ENCODE results near the gene TRPM1. TPM values are rescaled to one million over a fixed set of nuclear protein-coding genes. Genes with fewer than 3 reads are reported as not detected.

TRPM1 gene
- total RNA-seq, 4 donors from 2014 or later = 0.19 to 1.8 TPM; not detected in 2

DNA sequence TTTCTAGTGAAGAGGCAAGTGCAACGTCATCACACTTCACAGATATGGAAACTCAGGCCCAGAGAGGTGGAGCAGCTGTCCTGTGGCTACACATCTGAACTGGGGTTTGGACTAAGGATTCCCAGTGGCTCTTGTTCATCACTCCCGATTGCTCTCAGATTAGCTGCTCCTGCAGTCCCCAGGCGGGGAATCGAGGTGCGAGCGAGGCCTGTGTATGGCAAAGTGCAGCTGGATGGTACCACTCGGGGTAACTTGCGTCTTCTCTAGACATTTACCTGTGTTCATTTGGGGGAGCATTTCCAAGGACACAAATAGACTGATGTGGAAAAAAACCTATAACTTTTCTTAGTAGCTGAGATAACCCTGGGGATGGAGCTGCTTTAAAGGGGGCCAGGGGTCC lies 45.9 kb upstream of the TRPM1 start:
- ATAC-seq (ENCODE audit: low FRiP score) (no peak), DNase-seq (ENCODE audit: low spot score) (no peak)
- TF ChIP-seq CTCF (IDR thresholded peaks at IDR 0.05) = no peak

- no peak for TF ChIP-seq CTCF (IDR thresholded peaks at IDR 0.05)
- DNase-seq (ENCODE audit: low spot score) = no peak
- ATAC-seq (ENCODE audit: low FRiP score) = peak; percentile 80
Measured at GRCh38 chr15:31145271-31145911, 43.9 kb upstream of the TRPM1 start.

DNA sequence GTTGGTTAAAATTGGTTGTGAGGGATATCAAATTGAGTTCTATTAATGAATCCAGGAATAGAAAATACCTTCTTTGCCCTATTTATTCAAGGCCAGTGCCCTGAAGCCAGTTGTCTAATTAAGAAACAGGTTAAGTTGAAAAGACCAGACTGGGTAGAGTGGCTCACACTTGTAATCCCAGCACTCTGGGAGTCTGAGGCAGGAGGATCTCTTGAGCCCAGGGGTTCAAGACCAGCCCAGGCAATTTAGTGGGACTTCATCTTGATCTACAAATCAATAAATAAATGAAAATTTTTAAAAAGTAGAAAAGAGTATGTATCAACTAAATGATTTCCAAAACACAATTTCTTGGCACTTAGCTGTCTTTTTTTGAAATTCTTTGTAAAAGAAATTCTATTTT lies 40.3 kb upstream of the TRPM1 start:
- ATAC-seq (ENCODE audit: low FRiP score) = no peak
- no peak for DNase-seq (ENCODE audit: low spot score)
- TF ChIP-seq CTCF (IDR thresholded peaks at IDR 0.05) = no peak

GRCh38 chr15:31136607-31137328 lies 35.2 kb upstream of the TRPM1 start:
- no peak for TF ChIP-seq CTCF (IDR thresholded peaks at IDR 0.05)
- DNase-seq (ENCODE audit: low spot score) = no peak
- ATAC-seq (ENCODE audit: low FRiP score) = no peak

- no peak for TF ChIP-seq CTCF (IDR thresholded peaks at IDR 0.05)
- DNase-seq (ENCODE audit: low spot score) (no peak), ATAC-seq (ENCODE audit: low FRiP score) (no peak)
Measured at GRCh38 chr15:31136016-31136415, 34.5 kb upstream of the TRPM1 start.

GRCh38 chr15:31135523-31135922 lies 34.0 kb upstream of the TRPM1 start:
- DNase-seq (ENCODE audit: low spot score) (no peak), ATAC-seq (ENCODE audit: low FRiP score) (no peak)
- TF ChIP-seq CTCF (IDR thresholded peaks at IDR 0.05) = no peak

- no peak for TF ChIP-seq CTCF (IDR thresholded peaks at IDR 0.05)
- DNase-seq (ENCODE audit: low spot score) = no peak
- no peak for ATAC-seq (ENCODE audit: low FRiP score)
Measured at GRCh38 chr15:31133890-31134289, 32.4 kb upstream of the TRPM1 start.
